GDM1 (cell line): ENCODE data around the gene TSSC4.

ENCODE experiments used
- DNase-seq: peaks from one replicate; lab custom pipeline; 2025; lab: John Stamatoyannopoulos, UW

Gene TSSC4

DNA sequence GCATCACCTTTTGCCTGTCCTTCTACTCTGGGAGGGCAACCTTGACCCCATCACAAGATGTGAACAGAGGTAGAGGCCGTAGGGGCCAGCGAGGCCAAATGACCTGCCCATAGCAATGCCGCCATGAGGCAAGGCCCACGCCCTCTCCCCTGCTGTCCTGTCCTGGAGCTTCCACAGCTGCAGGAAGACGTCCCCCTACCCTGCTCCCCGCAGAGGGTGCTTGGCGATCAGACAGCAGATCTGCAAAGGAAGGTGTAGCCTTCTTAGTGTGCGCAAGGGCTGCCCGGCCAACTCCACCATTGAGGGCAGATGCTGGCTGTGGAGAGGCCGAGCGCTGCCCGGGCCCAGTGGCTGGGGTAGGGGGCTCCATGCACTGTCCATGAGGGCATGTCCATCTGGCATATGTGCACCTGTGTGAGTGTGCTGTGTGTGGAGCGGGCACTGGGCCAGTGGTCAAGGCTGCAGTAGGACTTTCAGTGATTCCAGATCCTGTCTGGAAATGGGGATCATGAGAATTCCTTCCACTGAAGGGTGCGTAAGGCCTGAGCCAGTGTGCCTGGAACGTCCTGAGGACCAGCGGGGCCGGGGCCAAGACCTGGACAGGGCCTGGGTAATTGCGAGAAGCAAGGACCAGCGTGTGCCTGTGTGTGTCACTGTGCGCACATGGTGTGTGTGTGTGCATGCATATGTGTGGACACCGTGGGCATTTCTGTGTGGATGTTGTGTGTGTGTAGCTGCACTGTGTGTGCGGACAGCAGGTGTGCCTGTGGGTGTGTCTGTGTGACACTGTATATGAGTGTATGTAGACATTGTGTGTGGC is 32.8 kb downstream of the TSSC4 start:
- DNase-seq: no peak

- DNase-seq: no peak
Observed at GRCh38 chr11:2434008-2434407, 33.5 kb downstream of the TSSC4 start.

DNA sequence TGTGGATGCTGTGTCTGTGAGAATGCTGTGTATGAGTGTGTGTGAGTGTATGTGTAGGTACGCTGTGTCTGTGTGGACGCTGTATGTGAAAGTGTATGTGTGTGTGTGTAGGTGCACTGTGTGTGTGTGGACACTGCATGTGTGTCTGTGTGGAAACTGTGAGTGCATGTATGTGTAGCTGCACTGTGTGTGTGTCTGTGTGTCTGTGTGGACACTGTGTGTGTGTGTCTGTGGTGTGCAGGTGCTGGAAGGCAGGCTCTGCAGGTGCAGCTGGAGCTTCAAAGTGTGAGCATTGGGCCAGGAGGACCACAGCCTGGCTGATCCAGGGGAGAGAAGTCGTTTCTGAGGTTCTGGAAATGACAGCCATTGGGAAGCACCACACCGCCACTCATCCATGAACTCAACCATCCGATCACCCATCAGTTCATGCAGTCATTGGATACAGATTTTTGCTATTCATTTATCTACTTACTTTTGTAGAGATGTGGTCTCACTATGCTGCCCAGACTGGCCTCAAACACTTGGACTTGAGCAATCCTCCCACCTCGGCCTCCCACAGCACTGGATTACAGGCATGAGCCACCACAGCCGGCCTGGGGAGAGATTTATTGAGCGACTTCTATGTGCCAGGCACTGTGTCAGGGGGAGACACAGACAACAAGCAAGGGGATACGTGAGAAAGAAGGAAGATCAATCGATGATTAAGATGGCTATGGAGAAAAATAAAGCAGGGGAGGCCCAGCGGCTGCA is 34.1 kb downstream of the TSSC4 start:
- DNase-seq: no peak

GRCh38 chr11:2435288-2436012 is 34.9 kb downstream of the TSSC4 start:
- DNase-seq: no peak

GRCh38 chr11:2436013-2436520 is 35.5 kb downstream of the TSSC4 start:
- DNase-seq: no peak

GRCh38 chr11:2436521-2437031 is 36.0 kb downstream of the TSSC4 start:
- no peak for DNase-seq

DNA sequence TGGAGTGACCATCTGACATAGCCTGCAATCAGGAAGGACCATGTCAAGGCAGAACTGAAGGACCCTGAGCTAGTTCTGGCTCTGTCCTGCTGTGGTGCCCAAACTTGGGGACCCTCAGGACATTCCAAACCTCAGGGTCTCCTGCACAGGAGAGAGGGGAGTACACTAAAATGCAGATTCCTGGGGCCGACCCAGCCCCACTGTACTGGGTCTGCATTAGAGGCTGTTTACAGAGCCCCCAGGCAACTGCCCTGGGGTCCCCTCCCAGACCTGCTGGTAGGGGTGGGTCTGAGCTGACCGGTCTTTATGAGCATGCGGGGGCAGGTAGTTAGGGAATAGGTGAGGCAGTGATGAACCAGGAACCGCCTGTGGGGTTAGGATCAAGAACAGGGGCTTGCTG is 37.0 kb downstream of the TSSC4 start:
- DNase-seq: no peak

GRCh38 chr11:2439820-2440219 is 39.3 kb downstream of the TSSC4 start:
- DNase-seq: no peak

GRCh38 chr11:2440646-2441045 is 40.1 kb downstream of the TSSC4 start:
- DNase-seq: peak; percentile 65

- no peak for DNase-seq
Observed at GRCh38 chr11:2441171-2441570, 40.6 kb downstream of the TSSC4 start.

GRCh38 chr11:2442589-2442988 is 42.0 kb downstream of the TSSC4 start:
- no peak for DNase-seq

GRCh38 chr11:2443406-2443805 is 42.9 kb downstream of the TSSC4 start:
- DNase-seq: no peak

GRCh38 chr11:2443881-2444820 is 43.6 kb downstream of the TSSC4 start, which contains the start of gene TRPM5:
TSS of gene TRPM5 (minus strand) at chr11:2444514. CDS start at chr11:2423036, 21,478 bp downstream.
- DNase-seq: no peak

DNA sequence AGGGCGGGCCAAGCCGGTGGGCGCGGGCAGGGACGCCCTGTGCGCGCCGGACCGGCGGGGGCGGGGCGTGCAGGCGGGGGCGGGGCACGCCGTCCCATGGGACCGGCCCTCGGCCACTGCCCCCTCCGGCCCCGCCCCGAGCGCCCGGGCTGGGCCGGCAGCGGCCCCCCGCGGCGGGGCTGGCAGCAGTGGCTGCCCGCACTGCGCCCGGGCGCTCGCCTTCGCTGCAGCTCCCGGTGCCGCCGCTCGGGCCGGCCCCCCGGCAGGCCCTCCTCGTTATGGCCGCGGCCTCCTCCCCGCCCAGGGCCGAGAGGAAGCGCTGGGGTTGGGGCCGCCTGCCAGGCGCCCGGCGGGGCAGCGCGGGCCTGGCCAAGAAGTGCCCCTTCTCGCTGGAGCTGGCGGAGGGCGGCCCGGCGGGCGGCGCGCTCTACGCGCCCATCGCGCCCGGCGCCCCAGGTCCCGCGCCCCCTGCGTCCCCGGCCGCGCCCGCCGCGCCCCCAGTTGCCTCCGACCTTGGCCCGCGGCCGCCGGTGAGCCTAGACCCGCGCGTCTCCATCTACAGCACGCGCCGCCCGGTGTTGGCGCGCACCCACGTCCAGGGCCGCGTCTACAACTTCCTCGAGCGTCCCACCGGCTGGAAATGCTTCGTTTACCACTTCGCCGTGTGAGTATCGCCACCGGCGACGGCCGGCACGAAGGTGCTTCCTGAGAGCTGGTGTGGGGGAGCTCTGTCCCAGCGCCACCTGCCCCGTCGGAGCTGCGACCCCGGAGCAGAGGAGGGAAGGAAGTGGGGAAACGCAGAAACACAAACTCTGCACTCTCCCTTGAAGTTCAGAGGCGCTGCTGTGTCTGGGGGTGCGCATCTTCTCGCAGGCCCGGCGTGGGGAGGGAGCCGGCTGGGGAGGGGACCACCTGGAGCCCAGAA is 44.5 kb downstream of the TSSC4 start, which contains the start of gene KCNQ1:
TSS of gene KCNQ1 (plus strand) at position 188 of the 925 bp plus-strand sequence. CDS start at position 279, 91 bp downstream.
- DNase-seq: peak; percentile 62

- no peak for DNase-seq
Observed at GRCh38 chr11:2445746-2446551, 45.4 kb downstream of the TSSC4 start.

DNA sequence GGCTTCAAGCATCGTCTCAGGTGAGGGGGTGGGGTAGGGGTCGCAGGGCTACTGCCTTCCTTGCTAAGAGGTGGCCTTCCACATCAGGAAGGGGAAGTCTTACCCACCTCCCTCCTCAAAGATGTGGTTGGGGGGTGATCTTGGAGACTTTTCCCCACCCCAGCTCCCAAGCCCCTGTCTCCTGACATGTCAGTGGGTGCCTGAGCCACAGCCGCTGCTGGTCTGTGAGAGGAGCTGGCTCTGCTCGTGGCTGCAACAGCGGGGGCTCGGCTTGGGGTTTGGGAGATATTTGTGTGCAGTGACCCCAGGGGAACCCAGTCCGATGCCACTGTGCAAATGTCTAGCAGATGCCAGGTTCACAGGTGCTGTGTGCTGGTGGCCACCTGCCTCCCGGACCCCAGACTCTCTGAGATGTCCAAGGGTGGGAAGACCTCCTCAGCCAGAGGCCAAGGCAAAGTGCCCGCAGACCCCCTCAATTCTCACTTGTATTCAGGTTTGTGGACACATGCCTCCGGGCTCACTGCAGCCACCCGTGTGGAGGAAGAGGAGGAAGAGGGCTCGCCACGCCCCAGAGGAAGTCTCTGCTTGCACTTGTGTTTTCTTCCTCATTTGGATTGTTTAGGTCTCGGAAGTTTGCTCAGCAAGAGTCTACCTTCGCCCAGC is 46.2 kb downstream of the TSSC4 start:
- DNase-seq: peak; percentile 24

DNA sequence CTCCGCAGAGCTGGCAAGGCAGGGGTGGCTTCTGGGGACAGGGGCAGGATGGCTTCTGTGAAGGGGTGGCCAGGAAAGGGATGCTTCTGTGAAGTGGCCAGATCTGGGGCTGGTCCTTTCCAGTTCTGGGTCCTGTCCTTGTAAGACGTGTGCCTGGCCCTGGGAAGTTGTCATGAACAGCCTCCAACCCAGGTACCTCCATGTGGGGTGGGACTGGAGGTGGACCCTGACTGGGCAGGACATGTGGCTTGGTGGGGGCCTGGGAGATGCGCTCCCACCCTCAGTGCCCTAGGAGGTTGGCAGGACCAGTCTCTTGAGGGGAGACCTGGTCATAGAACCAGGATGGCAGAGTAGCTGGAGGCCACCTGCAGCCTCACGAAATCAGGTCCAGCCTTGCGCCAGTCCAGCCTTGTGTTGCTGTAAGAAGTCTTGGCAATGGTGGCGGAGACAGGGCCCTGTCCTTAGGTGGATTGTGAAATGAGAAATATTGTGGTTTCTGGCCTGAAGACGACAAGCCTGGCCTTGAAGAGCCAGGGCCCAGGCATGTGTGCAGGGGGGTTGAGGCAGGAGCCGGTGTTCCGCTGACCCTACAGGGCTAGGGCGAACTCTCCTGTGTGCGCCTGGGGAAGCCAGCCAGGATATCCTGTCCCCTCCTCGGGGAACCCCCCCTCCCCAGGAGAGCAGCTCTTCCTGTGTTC is 46.9 kb downstream of the TSSC4 start:
- no peak for DNase-seq
